Tongue (tissue), 2 donors: ENCODE results near the gene FAM53B. TPM values are rescaled to one million over a fixed set of nuclear protein-coding genes. Genes with fewer than 3 reads are reported as not detected.
A peak's percentile ranks its signal among the peaks of the same experiment; 100 is the strongest.

ENCODE experiments used
- DNase-seq: peaks from one replicate; pipeline ENCODE4 v3.0.0-alpha.2; 2015
- total RNA-seq: library from RNA; depleted of rRNA; stranded (reverse); fragments of >200 nt; gene quantifications from one replicate; pipeline ENCODE4 v1.2.3, GENCODE V29; 2014

FAM53B gene
- total RNA-seq, 1 donor from 2014 or later = 70.9 TPM

DNA sequence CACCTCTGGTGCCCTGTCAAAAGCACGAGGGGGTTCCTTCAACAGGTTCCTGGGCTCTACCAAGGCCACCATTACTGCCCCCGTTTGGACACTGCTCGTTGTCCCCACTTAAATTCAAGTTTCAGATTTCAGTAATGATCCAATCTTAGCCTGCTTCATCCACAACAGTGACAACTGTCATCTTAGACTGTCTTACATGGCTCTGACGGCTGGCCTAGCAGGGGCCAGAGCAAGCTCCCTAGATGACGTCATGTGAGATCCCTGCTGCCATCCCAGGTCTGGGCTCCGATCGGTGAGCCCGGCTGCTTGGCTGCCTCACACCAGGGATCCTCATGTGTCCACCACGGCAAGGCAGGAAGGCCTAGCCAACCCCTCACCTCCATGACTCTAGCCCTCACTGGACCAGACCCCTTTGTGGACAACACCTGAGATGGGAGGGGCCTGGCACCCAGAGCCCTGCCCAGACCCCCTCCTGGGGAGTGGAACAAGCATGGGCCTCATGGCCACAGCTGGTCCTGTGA is 82.5 kb downstream of the FAM53B start:
- peak; percentile 54 for DNase-seq

DNA sequence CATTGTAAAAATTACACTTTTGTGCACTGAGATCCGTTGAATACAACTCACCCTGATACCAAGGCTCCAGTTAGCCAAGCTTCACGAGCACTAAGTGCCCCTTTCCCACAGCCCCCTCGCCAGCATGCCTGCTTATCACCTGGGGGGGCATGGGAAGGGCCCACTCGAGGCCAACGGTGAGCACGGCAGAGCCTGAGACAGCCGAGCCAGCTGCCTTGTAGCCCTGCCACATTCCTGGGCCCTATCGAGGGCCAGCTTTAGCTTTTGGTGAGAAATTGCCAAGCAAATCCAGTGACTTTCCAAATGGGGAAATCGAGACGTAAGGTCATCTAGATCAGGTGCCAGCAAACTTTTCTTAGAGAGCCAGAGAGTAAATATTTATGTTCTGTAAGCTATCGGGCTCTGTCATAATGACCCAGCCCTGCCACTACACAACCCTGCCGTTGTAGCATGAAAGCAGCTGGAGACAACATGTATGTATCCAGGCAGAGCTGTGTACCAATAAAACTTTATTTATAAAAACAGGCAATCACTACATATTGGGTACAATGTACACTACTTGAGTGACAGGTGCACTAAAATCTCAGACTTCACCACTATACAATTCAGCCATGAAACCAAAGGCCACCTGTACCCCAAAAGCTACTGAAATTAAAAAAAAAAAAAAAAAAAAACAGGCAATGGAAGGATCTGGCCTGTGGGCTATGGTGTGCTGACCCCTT is 83.6 kb downstream of the FAM53B start:
- no peak for DNase-seq

DNA sequence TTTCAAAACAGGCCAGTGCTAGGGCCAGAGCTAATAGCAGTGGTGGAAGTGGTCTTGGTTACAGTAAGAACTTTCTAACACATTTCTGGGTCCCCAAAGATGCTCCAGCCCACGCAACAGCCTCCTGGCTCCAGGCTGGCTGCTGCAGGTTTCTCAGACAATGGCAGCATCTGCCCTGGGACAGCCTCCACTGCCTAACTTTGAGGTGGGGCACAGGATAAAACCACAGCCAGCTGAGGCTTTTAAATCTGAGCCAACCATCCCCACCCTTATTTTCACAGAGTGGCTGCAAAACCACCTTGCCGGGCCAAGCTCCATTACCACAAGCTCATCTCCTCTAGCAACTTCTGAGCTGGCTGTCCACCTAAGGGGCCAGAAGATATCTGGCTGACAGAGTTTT is 84.8 kb downstream of the FAM53B start:
- DNase-seq = no peak

DNA sequence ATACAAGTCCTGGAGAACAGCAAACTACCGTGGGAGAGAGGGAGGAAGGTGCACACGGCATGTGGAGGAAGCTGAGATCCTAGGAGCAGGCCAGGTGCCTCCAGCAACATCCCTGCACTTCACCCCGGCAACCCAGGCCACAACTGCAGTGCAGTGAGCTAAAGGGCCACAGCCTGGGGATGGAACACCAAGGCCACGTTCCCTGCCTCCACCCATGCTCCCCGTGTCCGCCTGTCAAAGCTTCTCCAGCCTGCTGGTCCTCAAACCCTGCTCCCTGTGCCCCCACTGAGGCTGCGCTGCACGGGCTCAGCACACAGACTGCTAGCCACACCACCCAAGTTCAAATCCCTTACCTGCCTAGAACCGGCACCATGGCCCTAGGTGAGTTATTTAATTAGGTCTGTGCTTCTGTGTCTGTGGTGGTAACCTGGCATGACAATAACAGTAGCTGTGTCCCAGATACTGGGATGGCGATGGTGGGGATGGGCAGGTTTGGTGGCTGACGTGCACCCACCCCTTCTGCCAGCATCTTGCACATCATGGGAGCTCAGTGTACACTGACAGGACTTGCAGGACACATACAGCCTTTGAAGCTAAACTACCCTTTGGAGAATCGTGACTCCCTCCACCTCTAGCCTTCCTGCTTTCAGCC is 85.5 kb downstream of the FAM53B start:
- DNase-seq = no peak

- DNase-seq = peak; percentile 42
Observed at GRCh38 chr10:124657806-124658205, 86.4 kb downstream of the FAM53B start.

DNA sequence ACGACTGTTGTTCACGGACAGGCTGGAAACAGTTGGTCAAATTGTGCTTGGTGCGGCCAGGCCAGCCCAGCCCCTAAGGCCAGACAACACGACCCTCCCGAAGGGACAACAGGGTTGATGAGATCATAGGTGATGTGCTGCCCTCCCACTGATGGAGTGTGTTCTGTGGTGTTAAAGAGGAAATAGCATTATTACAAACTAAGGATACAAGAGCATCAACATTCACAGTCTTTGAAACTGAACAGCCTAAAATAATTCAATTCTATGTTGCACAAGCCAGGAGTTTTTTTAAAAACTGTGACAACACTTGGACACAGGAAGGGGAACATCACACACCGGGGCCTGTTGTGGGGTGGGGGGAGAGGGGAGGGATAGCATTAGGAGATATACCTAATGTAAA is 87.6 kb downstream of the FAM53B start:
- DNase-seq = no peak

- no peak for DNase-seq
Observed at GRCh38 chr10:124656113-124656490, 88.1 kb downstream of the FAM53B start.

DNA sequence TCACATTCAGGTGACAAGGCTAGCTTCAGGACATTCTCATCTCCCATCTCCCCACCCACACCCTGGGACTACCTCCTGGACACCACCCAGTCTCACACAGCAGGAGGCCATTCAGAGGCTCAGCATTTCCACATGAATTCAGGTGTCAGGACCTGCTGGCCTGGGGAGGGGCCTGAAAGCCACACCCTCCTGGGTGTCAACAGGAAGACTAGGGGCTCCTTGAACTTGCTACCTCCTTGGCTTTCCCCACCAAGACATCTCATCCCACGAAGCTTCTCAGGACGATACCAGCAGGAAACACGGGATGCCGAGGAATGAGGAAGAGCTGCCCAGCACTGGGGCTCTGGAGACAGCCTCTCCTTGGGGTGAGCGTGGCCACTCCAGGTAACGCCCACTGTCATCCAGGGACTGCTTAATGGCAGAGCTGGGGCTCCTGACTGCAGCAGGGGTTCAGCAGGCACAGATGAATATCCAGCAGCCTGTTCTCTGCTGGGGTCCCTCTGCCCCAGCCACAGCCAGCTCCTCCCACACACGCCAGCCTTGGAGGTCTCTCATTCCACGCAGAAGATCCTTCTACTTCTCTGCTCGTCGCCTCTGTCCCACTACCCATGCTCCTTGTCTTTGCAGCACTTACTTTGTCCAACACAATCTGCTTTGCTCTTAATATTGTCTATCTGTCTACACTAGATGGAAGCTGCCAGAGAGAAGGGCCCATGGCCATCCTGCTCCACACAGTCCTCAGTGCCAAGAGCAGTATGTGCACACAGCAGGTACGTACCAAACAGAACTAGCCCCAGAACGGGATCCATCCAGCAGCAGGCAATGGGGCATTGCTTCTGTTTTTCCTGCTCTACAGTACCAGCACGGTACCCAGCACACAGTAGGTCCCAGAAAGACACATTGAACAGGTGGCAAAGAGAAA is 88.7 kb downstream of the FAM53B start:
- no peak for DNase-seq

- DNase-seq = peak; percentile 31
Observed at GRCh38 chr10:124654686-124655085, 89.5 kb downstream of the FAM53B start.

DNA sequence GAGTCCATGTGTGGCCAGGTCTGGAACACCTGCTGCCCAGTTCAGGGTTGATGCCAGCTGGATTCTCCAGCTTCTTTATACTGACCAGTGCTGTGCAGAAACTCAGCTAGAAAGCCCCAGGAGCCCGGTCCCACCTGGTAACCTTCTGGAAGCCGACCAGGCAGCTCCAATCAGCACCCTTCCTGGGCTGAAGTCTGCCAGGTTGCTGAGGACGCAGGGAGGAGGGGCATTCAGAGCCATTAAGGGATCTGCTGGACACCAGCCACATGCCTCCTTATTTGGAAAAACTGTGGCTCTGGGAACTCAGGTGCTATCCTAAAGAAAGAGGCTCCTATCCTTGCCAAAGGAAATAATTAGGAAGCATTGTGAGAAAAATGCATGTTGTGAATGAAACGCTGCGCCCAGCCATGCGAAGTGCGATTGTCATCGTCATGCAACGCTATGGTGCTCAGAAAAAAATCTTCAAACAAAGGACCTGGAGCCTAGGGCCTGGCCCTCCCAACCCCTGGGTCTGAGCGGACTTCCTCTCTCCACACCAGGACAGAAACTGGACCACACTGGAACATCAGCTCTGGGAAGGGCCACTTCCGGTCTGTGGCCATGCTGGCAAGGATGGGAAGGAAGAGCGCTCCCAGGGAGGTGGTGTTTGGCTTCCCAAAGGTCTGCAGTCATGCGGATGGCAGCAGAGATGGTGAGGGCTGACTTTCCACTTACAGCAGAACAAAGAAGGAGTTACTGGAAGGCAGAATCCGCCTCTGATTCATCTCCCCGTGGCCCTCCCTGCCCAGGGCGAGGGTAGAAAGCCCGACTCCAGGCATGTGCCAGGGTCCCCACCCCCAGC is 90.1 kb downstream of the FAM53B start:
- DNase-seq = no peak

- DNase-seq = no peak
Observed at GRCh38 chr10:124653311-124653710, 90.9 kb downstream of the FAM53B start.

- DNase-seq = no peak
Observed at GRCh38 chr10:124652701-124653100, 91.5 kb downstream of the FAM53B start.

DNA sequence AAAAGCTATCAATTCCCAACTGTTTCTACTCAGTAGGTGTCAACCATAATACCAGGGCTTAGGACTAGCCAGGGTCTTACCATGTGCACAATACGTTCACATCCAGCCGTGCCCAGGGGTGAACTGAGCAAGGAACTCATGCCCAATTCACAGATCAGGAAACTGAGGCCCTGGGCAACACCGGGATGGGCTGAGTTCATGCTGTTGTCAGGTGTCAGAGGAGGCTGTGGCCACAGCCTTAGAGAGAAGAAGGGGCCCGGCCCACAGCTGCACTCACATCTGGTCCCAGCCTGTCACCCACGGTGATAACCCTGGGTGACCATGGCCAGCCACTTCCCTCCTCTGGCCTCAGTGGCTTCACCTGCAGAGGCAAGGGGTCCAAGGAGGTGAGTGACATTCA is 92.0 kb downstream of the FAM53B start:
- DNase-seq = no peak

DNA sequence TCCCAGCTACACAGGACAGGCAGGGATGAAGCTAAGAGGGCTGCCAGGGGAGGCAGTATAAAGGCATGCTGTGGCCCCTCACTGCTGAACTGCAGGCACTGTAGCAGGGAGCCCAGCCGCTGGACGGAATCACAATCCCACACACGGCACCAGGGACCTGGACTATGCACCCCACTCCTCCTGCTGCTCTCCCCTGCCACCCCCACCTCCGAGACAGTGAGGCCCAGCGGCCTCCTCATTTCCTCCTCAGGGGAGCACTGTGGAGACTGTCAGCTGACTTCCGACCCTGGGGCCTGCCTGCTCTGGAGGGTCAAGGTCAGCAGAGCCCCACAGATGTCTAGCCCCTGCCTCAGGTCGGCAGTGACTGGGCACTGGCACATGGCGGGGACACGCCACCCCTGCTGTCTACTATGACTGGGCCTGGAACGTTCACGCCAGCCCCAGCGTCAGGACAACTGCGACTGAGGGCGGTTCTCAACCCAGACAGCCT is 92.7 kb downstream of the FAM53B start:
- DNase-seq = no peak

DNA sequence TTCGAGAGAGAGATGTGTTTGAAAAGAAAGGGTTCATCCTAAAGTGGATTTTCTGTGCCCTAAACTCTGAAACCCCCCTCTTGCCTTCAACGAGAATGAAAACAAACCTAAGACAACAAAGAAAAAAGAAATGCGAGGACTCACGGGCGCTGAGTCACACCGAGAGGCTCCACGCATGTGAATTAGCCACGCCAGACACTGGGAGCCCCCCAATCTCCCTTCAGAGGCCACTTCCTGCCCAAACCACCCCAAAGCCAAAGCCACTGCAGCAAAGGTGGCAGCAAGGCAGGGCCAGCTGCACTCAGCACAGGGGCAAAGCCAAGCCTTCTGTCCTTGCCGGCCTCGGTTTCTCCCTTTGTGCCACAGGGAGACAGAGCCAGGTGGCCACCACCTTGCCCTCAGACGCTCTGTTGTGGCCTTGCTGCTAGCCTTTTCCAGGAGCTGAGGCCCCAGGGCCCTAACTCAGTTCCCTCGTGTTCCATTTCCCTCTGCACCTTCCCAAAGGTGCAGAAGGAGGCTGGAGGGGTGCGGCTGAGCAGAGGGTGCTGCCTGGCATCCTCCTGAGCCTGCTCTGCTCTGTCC is 93.3 kb downstream of the FAM53B start:
- DNase-seq = no peak

GRCh38 chr10:124650263-124650662 is 93.9 kb downstream of the FAM53B start:
- DNase-seq = no peak

- peak; percentile 88 for DNase-seq
Observed at GRCh38 chr10:124649214-124649613, 95.0 kb downstream of the FAM53B start.

- DNase-seq = peak; percentile 97
Observed at GRCh38 chr10:124648738-124649137, 95.4 kb downstream of the FAM53B start.

DNA sequence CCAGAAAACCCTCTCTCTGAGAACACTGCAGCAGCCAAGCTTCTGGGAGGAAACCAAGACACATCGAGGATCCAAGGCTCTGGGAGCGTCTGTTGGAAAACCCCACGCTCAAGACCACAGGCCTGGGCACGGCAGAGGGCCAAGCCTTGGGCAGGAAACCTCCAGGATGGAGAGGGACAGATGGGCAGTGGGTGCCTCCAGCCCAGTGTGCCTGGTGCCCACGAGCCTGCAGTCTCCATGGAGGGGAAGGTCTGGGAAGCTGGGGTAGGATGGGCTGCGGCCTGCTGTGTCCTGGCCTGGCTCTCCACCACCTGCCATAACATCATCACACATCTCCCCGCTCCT is 96.1 kb downstream of the FAM53B start:
- DNase-seq = peak; percentile 32

- peak; percentile 62 for DNase-seq
Observed at GRCh38 chr10:124647421-124648130, 96.6 kb downstream of the FAM53B start.
